H9 (cell line): Measurements from ENCODE around the gene CD1B. TPM values are rescaled to one million over a fixed set of nuclear protein-coding genes. Genes with fewer than 3 reads are reported as not detected.

ENCODE experiments used
- DNase-seq: peaks from one replicate; pipeline ENCODE4 v3.0.0-alpha.2; 2017
- H2AFZ ChIP-seq: one replicate; pipeline ENCODE4 v1.6.1; 2013; ENCODE audit warnings: mild to moderate bottlenecking, low read length, control low read depth, moderate library complexity
- H2AK5ac ChIP-seq: 2 replicates; pipeline ENCODE4 v1.6.1; 2013; ENCODE audit warnings: low read length, control low read depth, mixed read lengths; ENCODE audit not compliant: insufficient read length
- H2BK120ac ChIP-seq: one replicate; pipeline ENCODE4 v1.6.1; 2013; ENCODE audit warnings: low read depth, mild to moderate bottlenecking, low read length, control low read depth, inconsistent platforms; ENCODE audit not compliant: poor library complexity, severe bottlenecking
- H2BK12ac ChIP-seq: 2 replicates; pipeline ENCODE4 v1.6.1; 2013; ENCODE audit warnings: low read length, control low read depth, mixed read lengths, low read depth; ENCODE audit not compliant: insufficient read length
- H2BK15ac ChIP-seq: 2 replicates; pipeline ENCODE4 v1.6.1; 2013; ENCODE audit warnings: low read depth, low read length, control low read depth
- H2BK20ac ChIP-seq: one replicate; pipeline ENCODE4 v1.6.1; 2013; ENCODE audit warnings: low read depth, mild to moderate bottlenecking, low read length, control low read depth, inconsistent platforms; ENCODE audit not compliant: poor library complexity, severe bottlenecking
- H2BK5ac ChIP-seq: 2 replicates; pipeline ENCODE4 v1.6.1; 2013; ENCODE audit warnings: low read length, control low read depth, mixed read lengths; ENCODE audit not compliant: insufficient read length
- H3K14ac ChIP-seq: 2 replicates; pipeline ENCODE4 v1.6.1; 2013; ENCODE audit warnings: low read length, control low read depth; ENCODE audit not compliant: insufficient read depth
- H3K18ac ChIP-seq: 2 replicates; pipeline ENCODE4 v1.6.1; 2013; ENCODE audit warnings: low read depth, mild to moderate bottlenecking, mixed read lengths, low read length, control low read depth; ENCODE audit not compliant: insufficient read length
- H3K23ac ChIP-seq: 2 replicates; pipeline ENCODE4 v1.6.1; 2013; ENCODE audit warnings: low read length, control low read depth, mixed read lengths, low read depth; ENCODE audit not compliant: insufficient read length
- H3K23me2 ChIP-seq: 2 replicates; pipeline ENCODE4 v1.6.1; 2013; ENCODE audit warnings: low read depth, mild to moderate bottlenecking, mixed read lengths, low read length, control low read depth; ENCODE audit not compliant: insufficient read length, poor library complexity, severe bottlenecking
- H3K27ac ChIP-seq: 2 replicates; pipeline ENCODE4 v1.5.1; 2013; ENCODE audit warnings: low read length, control low read depth, mixed read lengths, low read depth; ENCODE audit not compliant: insufficient read length
- H3K27me3 ChIP-seq: 2 replicates; pipeline ENCODE4 v1.6.1; 2013; ENCODE audit warnings: low read length, control low read depth, inconsistent platforms; ENCODE audit not compliant: insufficient read depth
- H3K4ac ChIP-seq: 2 replicates; pipeline ENCODE4 v1.6.1; 2013; ENCODE audit warnings: low read depth, mild to moderate bottlenecking, control low read depth, inconsistent platforms, low read length, moderate library complexity
- H3K4me1 ChIP-seq: 2 replicates; pipeline ENCODE4 v1.6.1; 2013; ENCODE audit warnings: low read length, control low read depth, inconsistent platforms; ENCODE audit not compliant: insufficient read depth
- H3K4me2 ChIP-seq: 2 replicates; pipeline ENCODE4 v1.6.1; 2013; ENCODE audit warnings: low read length, control low read depth, mixed read lengths; ENCODE audit not compliant: insufficient read length, insufficient read depth
- H3K56ac ChIP-seq: 2 replicates; pipeline ENCODE4 v1.6.1; 2013; ENCODE audit warnings: low read depth, mild to moderate bottlenecking, mixed read lengths, low read length, control low read depth; ENCODE audit not compliant: insufficient read length
- H3K79me1 ChIP-seq: 2 replicates; pipeline ENCODE4 v1.6.1; 2013; ENCODE audit warnings: low read depth, mild to moderate bottlenecking, moderate library complexity, low read length, control low read depth, inconsistent platforms; ENCODE audit not compliant: insufficient read depth, poor library complexity, severe bottlenecking
- H3K79me2 ChIP-seq: 2 replicates; pipeline ENCODE4 v1.6.1; 2013; ENCODE audit warnings: low read length, control low read depth, inconsistent platforms; ENCODE audit not compliant: insufficient read depth
- H3K9ac ChIP-seq: 2 replicates; pipeline ENCODE4 v1.6.1; 2013; ENCODE audit warnings: low read length, control low read depth, mixed read lengths; ENCODE audit not compliant: insufficient read length; ENCODE audit errors: extremely low read depth
- H3K9me3 ChIP-seq: one replicate; pipeline ENCODE4 v1.6.1; 2013; ENCODE audit warnings: low read depth, low read length, inconsistent platforms; ENCODE audit not compliant: control insufficient read depth
- H3T11ph ChIP-seq: one replicate; pipeline ENCODE4 v1.6.1; 2013; ENCODE audit warnings: mild to moderate bottlenecking, low read length, control low read depth, inconsistent platforms
- H4K20me1 ChIP-seq: one replicate; pipeline ENCODE4 v1.6.1; 2013; ENCODE audit not compliant: control insufficient read depth, insufficient read length, insufficient read depth
- H4K5ac ChIP-seq: 2 replicates; pipeline ENCODE4 v1.6.1; 2013; ENCODE audit warnings: low read depth, mild to moderate bottlenecking, mixed read lengths, low read length, control low read depth; ENCODE audit not compliant: insufficient read length
- H4K8ac ChIP-seq: replicated peaks from 2 replicates; pipeline ENCODE4 v1.6.1; 2013; ENCODE audit warnings: low read length, control low read depth, mixed read lengths, low read depth; ENCODE audit not compliant: insufficient read length
- H4K91ac ChIP-seq: 2 replicates; pipeline ENCODE4 v1.6.1; 2013; ENCODE audit warnings: low read depth, mild to moderate bottlenecking, moderate library complexity, mixed read lengths, low read length, control low read depth; ENCODE audit not compliant: insufficient read length
- H3K27ac Mint-ChIP-seq, 3 experiments: 2 replicates in 2 of 3; 3 replicates in 1 of 3; pipeline ENCODE4 v1.8.0; 2020 to 2021; ENCODE audit warnings: mixed read lengths in 3 of 3, mild to moderate bottlenecking in 1 of 3, moderate library complexity in 1 of 3
- H3K27me3 Mint-ChIP-seq: 2 replicates; pipeline ENCODE4 v1.8.0; 2021; ENCODE audit warnings: low read depth, mild to moderate bottlenecking, moderate library complexity, mixed read lengths
- H3K36me3 Mint-ChIP-seq, 3 experiments: 2 replicates in 2 of 3; 3 replicates in 1 of 3; pipeline ENCODE4 v1.8.0; 2020 to 2021; ENCODE audit warnings: low read depth in 3 of 3, mixed read lengths in 3 of 3; ENCODE audit not compliant: insufficient read depth in 1 of 3
- H3K4me1 Mint-ChIP-seq, 2 experiments: 2 replicates each; pipeline ENCODE4 v1.8.0; 2020; ENCODE audit warnings: mixed read lengths in 2 of 2
- H3K4me3 Mint-ChIP-seq, 2 experiments: 2 replicates in 1 of 2; 3 replicates in 1 of 2; pipeline ENCODE4 v1.8.0; 2020 to 2021; ENCODE audit warnings: mild to moderate bottlenecking in 2 of 2, mixed read lengths in 2 of 2, moderate library complexity in 1 of 2
- H3K9me3 Mint-ChIP-seq, 2 experiments: 2 replicates in 1 of 2; 3 replicates in 1 of 2; pipeline ENCODE4 v1.8.0; 2020; ENCODE audit warnings: mild to moderate bottlenecking in 2 of 2, mixed read lengths in 2 of 2, moderate library complexity in 1 of 2
- CTCF ChIP-seq: fragments of 200-600 bp; sonication (generic); conservative IDR thresholded peaks from 3 replicates; pipeline ENCODE4 v1.8.0; 2021; ENCODE audit warnings: antibody characterized with exemption, mild to moderate bottlenecking
- WGBS: extraction: QIAGEN DNeasy Blood & Tissue Kit; methylation state at CpG from one replicate; pipeline ENCODE4 v1.1.7; 2013; ENCODE audit warnings: missing lambda C conversion rate, low lambda C conversion rate, mixed read lengths; ENCODE audit not compliant: insufficient read length; ENCODE audit errors: extremely low coverage; 5-methylcytosine and 5-hydroxymethylcytosine counted together
- total RNA-seq: library from RNA; stranded (reverse); gene quantifications from 2 replicates; pipeline ENCODE4 v1.2.1, GENCODE V29; 2021

Gene CD1B
- total RNA-seq, 1 experiment from 2014 or later = not detected

GRCh38 chr1:158323866-158324265 is 7.5 kb downstream of the CD1B start:
- no peak overlapping the region for H2BK120ac ChIP-seq
- no peak overlapping the region for H2AFZ ChIP-seq
- no peak for DNase-seq
- H3K4me1 ChIP-seq = no peaks in the 10 kb centered on the region
- H3K27me3 ChIP-seq = no peaks in the 10 kb centered on the region
- Mint-ChIP-seq H3K9me3 (peaks cover 6 to 8% of the 10 kb centered on the region in 2 experiments; a peak in 4 of 5 replicates), H3K27ac (no peak overlapping the region), H3K27me3 (peaks cover 2% of the 10 kb centered on the region; the same call in 1 of the 2 replicates), H3K4me1 (no peaks in the 10 kb centered on the region), H3K36me3 (peaks cover 4 to 7% (median 4%) of the 10 kb centered on the region in 3 experiments; a peak in 5 of 7 replicates), H3K4me3 (no peak overlapping the region)
- no peak overlapping the region for H2AK5ac ChIP-seq
- H2BK15ac ChIP-seq = no peak overlapping the region
- no peaks in the 10 kb centered on the region for H4K20me1 ChIP-seq
- H3K4me2 ChIP-seq = no peak overlapping the region
- H3K4ac ChIP-seq = no peak overlapping the region
- no peak overlapping the region for H2BK20ac ChIP-seq
- no peak overlapping the region for H3K56ac ChIP-seq
- no peak for TF ChIP-seq CTCF
- H3K18ac ChIP-seq = no peak overlapping the region
- no peak overlapping the region for H3K27ac ChIP-seq
- no peaks in the 10 kb centered on the region for H3K23me2 ChIP-seq
- no peak overlapping the region for H4K91ac ChIP-seq
- H3K9me3 ChIP-seq = no peaks in the 10 kb centered on the region
- H3K79me1 ChIP-seq = no peaks in the 10 kb centered on the region
- no peak overlapping the region for H3K9ac ChIP-seq
- H3K79me2 ChIP-seq = no peaks in the 10 kb centered on the region
- H2BK5ac ChIP-seq = no peak overlapping the region
- no peak overlapping the region for H4K8ac ChIP-seq
- no peak overlapping the region for H3K23ac ChIP-seq
- H3T11ph ChIP-seq = no peak overlapping the region
- H4K5ac ChIP-seq = no peak overlapping the region
- no peak overlapping the region for H2BK12ac ChIP-seq
- WGBS = no CpG with 5 or more reads among the region's 1 CpG
- H3K14ac ChIP-seq = no peak overlapping the region
